ENCODE measurements around the gene P2RX3.
"Not testable (repeated sequence)": the region's sequence is repeated elsewhere in the genome, so short reads cannot be mapped to it uniquely, and the experiment has no call there.

P2RX3 gene

GRCh38 chr11:57325735-57326048, 12.5 kb upstream of the P2RX3 start:
- DNase-seq, result no peak

DNA sequence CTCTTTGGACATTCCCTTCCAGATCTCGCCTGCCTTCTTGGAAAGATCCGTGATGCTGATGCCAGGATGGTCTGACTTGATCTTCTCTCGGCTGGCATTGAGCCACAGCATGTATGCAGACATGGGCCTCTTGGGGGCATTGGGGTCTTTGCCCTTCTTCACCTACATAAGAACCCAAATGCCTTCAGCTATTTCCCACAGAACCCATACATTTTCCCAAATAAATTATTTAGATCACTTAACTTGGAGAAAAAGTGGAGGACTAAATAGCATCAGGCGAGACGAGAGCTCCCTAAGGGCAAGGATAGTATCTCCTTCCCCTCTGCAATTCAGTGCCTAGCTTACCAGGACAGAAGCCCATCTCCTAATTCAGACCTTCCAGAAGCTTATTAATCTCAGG, 10.4 kb upstream of the P2RX3 start:
- no peak for DNase-seq

GRCh38 chr11:57330029-57330428, 8.1 kb upstream of the P2RX3 start:
- no peak for DNase-seq

DNA sequence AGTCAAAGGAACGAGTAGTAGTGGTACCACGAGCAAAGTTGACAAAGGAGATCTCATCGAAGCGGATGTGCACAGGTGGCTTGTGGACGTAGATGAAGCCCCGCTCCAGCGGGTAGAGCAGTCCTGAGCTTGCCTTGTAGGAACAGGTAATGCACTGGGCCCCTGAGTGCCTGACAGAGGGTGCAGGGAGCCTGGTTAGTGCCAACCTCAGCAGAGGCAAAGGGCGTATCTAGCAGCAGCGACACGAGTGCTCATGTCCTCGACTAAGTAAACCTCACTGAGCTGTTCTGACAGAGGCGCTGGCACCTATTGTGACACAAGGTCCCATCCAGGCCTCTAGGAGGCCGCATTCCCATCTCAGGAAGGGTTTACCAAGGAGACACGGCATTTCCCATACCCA, 6.4 kb upstream of the P2RX3 start:
- DNase-seq, result no peak

DNA sequence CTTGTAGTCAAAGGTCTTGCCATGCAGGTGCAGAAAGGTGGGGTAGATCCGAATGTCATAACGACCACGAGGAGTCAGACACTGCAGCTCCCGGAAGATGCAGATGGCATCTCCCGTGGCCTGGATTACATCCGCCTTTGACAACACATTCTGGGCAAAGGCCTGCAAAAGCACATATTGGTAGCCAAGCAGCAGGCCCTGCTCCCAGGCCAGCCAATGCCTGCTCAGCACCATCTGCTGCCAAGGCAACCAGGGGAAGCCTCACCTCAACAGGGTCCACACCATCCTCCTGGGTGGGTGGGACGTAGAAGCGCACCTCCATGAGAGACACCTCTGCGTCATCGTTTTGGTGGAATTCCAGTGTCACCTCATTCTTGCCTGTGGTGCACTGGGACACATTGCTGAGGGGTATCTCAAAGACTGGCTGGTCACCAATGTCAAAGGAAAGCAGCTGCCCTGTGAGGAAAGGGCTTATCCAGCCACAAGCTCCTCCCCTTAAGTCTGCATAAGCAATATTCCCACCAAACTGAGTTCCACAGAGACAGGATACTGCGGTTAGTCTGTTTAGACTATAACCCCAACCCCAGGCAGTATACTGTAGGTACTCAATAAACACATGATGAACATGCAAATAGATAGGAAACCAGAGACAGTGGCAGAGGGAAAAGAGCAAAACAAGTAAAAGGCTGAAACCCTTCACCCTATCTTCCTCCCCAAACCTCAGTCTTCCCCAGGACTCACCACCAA, 5.3 kb upstream of the P2RX3 start:
- DNase-seq, result no peak

- DNase-seq, result no peak
Measured at GRCh38 chr11:57335023-57335342, 3.2 kb upstream of the P2RX3 start.

- DNase-seq, result peak; percentile 93
Measured at GRCh38 chr11:57335343-57336110, 2.6 kb upstream of the P2RX3 start, which contains the start of gene SSRP1. Gene SSRP1 (minus strand): TSS chr11:57335892. CDS start chr11:57335121, 771 bp downstream.

GRCh38 chr11:57336111-57336666, 2.0 kb upstream of the P2RX3 start:
- DNase-seq, result no peak

- DNase-seq, result not testable (repeated sequence)
Measured at GRCh38 chr11:57336856-57337255, 1.3 kb upstream of the P2RX3 start.

DNA sequence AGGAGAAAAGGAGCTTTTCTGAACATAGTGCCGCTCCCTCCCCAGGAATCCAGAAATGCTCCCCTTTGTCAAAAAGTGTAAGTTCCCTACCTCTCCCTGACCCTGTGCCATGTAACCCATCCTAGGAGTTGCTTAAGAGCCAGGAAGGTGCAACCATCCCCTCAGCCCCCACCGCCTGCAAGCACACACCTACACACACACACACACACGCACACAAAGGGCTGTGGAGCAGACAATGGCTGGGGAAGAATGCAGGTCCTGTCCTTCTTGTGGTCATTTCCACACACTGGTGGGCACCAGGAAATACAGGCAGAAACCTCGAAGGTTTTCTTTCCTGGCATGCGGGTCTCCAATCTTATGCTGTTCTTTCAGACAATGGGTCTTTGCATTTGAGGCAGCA, 1.2 kb downstream of the P2RX3 start:
- DNase-seq, result no peak

DNA sequence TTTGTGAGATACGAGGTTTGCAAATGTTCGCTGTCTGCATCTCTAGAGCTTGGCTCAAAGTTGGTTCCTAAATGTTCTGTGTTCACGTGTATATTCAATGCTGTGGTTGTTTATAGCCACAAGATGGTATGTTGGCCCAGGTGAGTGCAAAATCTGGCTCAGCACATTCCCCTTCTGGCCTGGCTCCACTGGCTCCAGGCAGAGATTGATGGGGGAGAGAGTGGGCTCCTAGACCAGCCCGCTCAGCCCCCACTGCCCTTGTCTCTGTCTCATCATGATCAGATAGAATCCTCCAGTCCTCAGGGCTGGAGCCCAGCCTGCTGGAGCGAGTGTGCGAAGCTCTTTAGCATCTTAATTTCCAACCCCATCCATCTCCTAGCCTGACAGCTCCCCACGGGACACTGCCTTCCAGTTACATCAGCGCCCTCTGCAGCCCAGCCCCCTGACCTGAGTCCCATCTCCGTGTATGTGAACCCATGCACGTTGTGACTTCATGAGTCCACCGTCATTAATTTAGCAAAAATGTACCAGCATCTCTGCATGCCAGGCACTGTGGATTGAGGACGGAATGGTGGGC, 2.0 kb downstream of the P2RX3 start:
- no peak for DNase-seq

DNA sequence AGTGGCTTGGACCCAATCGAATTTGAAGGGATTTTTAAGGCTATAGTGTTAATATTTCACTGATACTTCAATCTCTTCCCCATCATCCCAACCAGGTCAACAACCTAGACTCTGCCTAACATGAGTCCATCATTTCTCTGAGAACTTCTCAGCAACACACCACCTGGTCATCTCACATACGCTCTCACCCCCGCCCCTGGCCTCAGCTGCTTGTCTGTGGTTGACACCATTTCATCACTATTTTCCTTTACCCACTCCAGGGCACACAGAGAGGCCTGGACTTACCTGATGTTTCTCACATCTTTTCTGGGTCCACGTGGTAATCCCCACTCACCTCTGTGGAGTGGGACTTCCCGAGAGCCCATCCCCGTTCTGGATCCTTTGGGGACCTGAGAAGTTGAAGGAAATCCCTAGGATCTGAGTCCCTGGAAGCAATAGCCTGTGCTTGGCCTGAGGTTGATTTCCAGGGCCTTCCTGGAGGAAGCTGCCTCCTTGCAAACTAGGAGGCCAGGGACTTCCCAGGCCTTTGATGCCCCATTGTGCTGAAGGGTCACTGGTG, 3.2 kb downstream of the P2RX3 start:
- DNase-seq, result no peak

GRCh38 chr11:57342702-57343101, 4.5 kb downstream of the P2RX3 start:
- no peak for DNase-seq

DNA sequence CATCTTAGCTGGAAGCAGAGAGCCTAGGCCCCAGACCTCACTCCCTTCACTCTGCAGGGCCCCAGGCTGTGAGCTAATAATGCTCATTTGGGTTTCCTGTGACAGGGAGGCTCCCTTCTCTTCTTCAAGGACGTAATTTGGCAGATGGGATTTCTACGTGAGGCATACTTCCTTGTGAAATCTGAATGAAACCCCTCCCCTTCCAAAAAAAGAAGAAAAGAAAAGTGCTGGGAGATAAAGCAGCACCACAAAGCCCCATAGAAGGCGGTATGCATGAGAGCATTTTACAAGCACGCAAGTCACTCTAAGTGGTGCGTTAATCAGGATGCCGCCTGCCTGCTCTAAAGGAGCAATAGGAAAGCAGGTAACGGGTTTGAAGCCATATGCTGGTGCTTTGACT, 5.7 kb downstream of the P2RX3 start:
- DNase-seq, result no peak

DNA sequence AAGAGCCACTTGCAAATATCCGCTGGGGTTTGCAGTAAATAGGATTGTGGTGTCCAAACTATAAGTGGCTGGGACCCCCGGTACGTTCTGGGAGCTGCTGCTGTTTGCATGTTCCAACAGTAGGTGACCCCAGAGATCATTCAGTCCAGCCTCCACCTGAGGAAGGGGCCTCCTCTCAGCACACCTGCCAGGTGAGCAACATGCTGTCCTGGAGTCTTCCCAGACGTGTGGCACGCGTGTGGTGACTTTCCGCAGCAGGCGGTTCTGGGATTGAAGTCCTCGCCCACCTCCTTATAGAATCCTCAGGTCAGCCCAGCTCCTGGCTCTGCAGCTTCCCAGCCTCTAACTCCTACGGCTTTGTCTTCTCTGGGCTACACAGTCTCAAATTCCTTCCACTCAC, 6.7 kb downstream of the P2RX3 start:
- DNase-seq, result no peak

GRCh38 chr11:57345555-57346211, 7.5 kb downstream of the P2RX3 start:
- DNase-seq, result peak; percentile 70

DNA sequence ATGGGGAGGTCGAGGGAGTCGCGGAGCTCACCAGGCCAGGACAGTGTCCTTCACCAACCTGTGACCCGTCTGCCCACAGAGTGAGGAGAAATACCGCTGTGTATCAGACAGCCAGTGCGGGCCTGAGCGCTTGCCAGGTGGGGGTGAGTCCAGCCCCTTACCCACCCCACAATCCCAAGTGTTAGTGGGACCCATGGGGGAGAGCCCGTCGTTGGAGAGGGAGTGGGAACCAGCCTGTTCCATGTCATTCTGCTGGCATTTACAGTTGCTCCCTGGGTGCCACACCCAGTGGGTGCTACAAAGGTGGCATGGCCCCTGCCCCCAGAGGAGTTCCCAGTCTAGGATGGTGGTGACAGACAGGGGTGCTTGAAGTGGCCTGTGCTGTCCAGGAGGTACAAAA, 9.2 kb downstream of the P2RX3 start:
- no peak for DNase-seq

DNA sequence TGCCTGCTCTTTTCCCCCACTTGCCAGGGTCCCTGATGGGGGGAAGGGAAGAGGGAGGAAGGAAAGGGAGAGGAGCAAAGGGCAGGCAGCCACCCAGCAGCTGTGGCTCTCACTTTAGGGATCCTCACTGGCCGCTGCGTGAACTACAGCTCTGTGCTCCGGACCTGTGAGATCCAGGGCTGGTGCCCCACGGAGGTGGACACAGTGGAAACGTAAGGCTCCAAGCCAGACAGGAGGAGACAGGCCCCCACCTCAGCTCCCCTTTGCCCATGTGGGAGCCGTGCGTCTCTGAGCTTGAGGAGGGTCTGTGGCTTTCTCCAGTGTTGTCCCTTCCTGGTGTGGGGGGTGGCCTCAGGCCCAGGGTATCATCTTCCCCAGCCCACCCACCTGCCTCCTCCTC, 9.9 kb downstream of the P2RX3 start:
- no peak for DNase-seq

DNA sequence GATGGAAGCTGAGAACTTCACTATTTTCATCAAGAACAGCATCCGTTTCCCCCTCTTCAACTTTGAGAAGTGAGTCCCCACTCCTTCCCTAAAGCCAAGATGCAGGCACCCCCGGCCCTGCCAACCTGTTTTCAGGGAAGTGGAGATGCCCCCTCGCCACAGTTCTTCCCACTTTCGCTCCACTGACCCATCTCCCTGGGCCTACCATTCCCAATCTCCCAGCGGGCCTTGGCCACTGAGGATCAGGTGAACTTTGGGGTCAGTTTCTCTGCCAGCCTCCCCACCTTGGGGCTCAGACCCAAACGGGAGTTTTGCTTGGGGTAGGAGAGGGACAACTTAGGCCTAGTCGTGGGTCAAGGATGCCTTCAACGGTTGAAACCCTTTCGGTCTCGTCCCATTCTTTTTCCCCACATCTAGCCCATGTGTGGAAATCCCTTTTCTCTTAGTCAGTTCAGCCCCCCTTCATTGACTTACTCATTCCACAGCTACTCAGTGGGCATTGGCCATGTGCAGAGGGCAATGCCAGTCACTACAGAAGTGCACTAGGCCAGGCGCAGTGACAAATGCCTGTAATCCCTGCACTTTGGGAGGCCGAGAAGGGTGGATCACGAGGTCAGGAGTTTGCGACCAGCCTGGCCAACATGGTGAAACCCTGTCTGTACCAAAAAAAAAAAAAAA, 10.6 kb downstream of the P2RX3 start:
- DNase-seq, result no peak

DNA sequence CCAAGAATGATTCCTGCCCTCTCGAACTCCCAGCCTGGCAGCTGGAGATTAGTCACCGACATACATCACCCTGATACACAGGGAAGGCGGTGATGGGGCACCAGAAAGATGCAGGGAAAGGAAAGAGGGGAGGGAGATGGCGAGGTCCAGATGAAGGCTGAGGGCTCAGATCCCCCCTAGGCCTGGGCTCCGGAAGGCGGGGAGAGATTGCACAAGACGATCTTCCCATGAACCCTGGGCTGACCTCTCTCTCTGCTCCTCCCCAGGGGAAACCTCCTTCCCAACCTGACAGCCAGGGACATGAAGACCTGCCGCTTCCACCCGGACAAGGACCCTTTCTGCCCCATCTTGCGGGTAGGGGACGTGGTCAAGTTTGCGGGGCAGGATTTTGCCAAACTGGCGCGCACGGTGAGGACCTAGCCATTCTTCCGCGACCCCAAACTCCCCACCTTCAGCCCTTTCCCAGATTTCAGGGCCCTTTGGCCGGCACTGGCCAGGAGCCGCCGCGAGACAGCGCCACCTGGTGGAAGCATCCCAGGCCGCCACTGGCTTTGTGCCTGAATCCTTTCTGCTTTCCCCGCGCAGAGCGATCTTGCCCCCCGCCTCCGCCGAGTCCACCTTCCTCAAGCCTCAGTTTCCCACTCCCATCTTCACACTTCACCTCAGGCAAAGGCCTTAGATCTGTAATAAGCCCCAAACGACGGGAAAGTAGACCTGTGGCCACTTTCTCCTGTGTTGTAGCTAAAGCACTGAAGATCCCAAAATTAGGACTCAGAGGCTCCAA, 11.5 kb downstream of the P2RX3 start:
- DNase-seq, result peak; percentile 73

- no peak for DNase-seq
Measured at GRCh38 chr11:57353036-57353435, 14.9 kb downstream of the P2RX3 start.

- no peak for DNase-seq
Measured at GRCh38 chr11:57353446-57353845, 15.3 kb downstream of the P2RX3 start.
